GM18868 (cell line): Measurements from ENCODE around the gene ASPRV1.

Experiments used
- ATAC-seq: cut with Tn5 transposase; IDR thresholded peaks from one replicate; pipeline ENCODE4 v1.9.1; 2021; ENCODE audit warnings: mild to moderate bottlenecking, moderate library complexity; ENCODE audit not compliant: unreplicated experiment

The ASPRV1 gene

DNA sequence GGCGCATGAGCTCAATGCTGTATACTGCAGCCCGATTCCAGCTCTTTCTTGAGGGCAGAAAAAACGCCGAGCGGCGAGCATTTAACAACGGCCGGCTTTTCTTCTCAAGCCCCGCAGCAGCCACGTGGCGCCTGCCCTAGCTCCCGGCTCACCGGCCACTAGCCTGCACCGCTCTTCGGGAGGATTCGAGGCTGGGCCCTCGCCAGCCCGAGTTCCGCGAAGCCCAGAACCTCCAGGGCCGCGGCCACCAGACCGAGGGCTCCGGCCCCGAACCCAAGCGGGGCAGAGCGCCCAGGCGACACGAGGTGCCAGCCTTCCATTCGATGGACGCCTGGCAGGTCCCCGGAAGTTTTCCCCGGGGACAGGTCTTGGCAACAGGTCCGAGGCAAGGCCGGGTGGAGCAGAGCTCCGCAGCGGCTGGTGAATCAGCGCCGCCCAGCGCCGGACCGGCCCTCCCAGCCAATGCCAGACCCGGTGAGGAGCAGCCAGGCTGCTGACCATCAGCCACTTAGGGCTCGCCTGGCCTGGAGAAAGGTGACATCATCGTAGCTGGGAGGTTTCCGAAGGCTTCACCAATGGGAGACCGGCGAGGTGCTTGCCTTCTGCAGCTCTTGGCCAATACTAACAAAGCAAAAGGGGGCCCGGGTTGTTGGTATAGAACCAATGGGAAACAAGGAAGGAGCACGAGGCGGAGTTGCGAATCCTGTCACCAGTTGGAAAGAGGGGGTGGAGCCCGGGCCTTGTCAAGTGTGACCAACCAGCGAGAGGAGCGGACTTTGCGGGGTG is 47.1 kb downstream of the ASPRV1 start:
- peak; percentile 86 for ATAC-seq

DNA sequence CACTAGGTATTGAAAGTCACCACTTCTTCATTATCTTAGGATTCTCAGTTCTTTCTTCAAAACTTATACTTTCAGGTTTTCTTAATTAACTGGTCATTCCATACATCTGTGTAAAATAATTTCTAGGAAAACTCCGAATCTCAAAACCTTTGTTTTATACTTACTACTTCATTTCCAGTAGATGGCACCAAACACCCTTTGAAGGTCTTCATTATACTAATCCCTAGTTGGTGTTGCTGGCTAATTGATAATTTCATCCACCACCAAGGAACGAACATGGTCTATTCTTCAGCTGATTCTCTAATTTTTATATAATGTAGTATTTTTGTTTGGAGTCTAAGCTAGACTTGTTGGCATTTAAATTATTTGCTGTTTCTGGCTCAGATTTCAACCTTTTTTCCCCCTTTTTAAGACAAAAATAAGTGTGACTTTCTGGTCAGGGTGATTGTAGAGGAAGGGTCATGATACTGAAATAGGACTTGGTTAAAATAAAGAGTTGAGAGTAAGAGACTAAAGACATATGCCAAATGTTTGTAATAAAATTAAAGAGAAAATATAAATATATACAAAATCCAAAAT is 49.4 kb downstream of the ASPRV1 start:
- no peak for ATAC-seq
